ENCODE measurements around the gene BMERB1.
"Not testable (repeated sequence)": the region's sequence is repeated elsewhere in the genome, so short reads cannot be mapped to it uniquely, and the experiment has no call there.

The BMERB1 gene

DNA sequence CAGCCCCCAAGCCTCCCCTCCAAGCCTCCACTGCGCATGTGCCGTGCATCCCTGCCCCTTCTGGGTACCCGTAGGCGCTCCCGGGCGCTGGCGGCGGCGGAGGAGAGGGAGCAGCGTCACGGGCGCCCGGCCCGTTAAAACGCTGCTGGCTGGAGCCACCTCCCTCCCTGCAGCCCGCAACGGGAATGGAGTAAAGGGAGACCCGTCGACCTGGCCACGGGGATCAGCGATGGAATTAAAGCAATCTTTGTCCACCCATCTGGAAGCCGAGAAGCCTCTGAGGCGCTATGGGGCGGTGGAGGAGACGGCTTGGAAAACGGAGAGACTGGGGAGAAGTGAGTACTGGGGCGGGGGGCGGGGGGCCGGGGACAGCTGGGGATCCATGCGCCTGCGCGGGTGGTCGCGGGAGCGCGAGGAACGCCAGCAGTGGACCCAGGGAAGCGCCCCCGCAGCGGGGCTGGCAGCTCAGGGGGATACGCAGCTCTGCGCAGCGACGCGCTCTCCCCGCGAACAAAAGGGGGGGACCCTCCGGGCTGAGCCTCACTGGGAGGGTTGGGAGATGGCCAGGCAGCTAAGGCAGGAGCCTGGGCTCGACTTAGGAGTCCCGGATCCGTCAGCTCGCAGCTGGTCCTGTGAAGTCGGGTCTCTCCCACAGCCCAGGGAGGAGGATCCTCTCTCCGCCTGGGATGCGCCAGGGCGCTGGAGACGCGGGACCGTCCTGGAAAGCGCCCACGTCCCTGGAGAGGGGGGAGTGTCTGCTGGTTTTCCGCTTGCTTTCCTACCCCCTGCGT lies at the start of gene BMERB1:
TSS of gene BMERB1 (plus strand) at position 164 of the 791 bp plus-strand sequence. CDS start at position 230, 66 bp downstream.
- DNase-seq, result peak; percentile 72

DNA sequence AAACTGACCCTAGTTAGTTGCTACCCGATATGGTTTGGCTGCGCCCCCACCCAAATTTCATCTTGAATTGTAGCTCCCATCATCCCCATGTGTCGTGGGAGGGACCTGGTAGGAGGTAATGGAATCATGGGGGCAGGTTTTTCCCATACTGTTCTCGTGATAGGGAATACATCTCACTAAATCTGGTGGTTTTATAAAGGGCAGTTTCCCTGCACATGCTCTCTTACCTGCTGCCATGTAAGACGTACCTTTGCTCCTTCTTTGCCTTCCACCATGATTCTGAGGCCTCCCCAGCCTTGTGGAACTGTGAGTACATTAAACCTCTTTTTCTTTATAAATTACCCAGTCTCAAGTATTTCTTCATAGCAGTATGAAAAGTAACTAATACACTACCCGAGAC lies 46.3 kb upstream of the BMERB1 start:
- not testable (repeated sequence) for DNase-seq

DNA sequence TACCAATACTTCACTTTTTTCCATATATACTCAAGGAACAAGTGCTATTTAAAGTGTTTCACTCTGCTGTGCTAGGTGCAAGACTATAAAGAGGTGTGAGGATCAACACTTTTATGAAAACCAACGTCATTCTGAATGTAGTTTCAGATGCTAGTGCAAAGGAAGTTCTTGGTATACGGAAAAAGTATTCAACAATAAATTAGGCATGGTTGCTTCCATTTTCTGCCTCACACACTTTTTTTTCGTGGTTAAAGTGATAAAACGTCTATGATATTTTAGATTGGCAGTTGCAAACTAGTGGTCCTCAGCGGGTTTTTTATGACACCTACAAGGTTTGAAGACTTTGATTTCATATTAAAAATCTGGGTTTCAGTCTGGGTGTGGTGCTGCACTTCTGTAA lies 44.5 kb upstream of the BMERB1 start:
- not testable (repeated sequence) for DNase-seq

DNA sequence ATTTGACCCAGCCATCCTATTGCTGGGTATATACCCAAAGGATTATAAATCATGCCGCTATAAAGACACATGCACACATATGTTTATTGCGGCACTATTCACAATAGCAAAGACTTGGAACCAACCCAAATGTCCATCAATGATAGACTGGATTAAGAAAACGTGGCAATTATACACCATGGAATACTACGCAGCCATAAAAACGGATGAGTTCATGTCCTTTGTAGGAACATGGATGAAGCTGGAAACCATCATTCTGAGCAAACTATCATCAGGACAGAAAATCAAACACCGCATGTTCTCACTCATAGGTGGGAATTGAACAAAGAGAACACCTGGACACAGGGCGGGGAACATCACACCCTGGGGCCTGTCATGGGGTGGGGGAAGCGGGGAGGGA lies 41.4 kb upstream of the BMERB1 start:
- not testable (repeated sequence) for DNase-seq

DNA sequence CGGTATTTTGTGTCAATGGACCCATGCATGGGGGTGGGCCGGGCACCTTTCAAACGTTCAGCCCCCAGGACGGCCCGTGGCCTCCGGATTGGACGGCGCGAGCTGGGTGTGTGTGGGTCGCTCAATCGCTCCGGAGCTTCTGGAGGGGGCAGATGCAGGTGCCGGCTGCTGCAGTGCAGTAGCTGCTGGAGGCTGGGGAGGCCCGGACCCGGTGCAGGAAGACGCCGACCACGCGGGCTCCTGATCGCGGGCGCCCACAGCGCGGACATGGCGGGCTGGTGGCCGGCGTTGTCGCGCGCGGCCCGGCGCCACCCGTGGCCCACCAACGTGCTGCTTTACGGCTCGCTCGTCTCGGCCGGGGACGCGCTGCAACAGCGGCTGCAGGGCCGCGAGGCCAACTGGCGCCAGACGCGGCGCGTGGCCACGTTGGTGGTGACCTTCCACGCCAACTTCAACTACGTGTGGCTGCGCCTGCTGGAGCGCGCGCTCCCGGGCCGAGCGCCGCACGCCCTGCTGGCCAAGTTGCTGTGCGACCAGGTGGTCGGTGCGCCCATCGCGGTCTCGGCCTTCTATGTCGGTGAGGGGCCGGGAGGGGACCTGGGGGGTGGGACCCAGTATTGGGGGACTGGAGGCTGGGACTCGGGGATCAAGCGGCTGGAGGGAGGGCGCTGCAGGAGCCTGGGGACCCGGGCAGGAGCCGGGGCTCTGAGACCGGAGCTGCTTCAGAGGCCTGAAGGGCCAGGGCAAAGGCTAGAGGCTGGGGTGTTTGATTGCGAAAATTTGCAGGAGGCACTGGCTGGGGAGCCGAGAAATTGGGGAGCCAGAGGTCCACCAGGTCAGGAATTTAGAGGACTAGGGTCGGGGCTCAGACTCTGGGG lies 38.5 kb upstream of the BMERB1 start, which contains the start of gene MPV17L:
TSS of gene MPV17L (plus strand) at position 124 of the 878 bp plus-strand sequence. CDS start at position 268, 144 bp downstream.
- DNase-seq, result peak; percentile 34

DNA sequence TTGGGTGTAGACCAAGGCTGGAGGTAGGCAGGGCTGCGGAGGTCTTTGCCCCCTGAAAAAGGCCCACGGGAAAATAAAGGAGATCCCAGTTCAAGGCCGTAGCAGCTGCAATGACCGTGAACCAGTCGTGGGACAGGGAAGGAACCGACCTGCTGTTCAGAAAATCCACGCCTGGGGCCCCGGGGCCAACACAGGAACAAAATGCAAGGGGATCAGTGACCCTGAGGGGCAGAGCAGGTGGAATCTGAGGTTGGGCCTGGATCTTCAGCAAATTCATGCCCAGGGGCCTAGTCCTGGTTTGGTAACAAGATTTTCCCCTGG lies 37.9 kb upstream of the BMERB1 start:
- not testable (repeated sequence) for DNase-seq

DNA sequence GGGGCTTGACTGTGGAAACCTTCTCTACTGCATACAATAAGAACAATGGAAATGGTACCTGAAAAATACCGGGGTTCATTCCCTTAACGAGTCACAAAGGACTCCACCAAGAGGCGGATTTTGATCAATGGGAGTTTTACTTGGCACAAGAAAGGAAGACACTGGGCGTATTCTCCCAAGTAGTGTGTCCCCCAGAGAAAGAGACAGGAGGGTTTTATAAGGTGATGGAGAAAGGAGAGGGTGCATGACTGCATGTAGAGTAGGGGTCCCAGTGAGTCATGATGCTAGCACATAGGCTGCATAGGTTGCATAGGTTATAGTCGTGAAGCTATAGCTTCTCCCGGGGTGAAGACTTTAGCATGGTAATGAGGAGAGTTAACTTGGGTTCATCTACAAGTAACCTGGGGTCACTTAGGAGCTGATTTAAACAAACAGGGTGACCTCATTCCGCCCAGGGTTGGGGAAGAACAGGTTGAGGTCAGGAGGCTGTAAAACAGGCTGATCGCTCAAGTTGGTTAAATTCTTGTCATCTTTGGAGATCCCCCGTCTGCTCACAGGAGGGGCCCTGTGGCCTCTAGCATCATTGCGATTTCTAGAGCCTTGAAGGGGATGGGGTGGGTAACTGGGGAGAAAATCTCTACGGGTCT lies 37.3 kb upstream of the BMERB1 start:
- no peak for DNase-seq

DNA sequence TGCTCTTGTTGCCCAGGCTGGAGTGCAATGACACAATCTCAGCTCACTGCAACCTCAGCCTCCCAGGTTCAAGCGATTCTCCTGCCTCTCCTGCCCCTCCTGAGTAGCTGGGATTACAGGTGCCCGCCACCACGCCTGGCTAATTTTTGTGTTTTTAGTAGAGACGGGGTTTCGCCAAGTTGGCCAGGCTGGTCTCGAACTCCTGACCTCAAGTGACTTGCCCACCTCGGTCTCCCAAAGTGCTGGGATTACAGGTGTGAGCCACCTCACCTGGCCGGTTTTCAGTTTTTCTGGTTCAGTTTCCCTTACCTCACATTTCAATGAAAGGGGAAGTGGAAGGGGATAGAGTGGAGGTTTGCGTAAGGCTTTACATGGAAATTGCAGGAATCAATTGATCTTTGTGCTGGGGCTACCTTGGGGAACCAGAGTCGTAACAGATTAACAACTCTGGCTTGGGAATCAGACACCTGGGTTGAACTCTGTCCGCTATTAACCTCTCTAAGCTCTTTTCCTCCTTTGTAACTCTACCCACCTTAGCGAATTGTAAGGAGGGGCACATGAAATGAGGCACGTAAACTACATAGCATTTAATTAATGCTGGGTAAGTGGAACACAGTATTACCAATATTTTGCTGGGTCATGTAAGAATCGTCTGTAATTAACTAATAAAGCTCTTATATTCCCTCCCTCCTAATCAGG lies 35.6 kb upstream of the BMERB1 start:
- no peak for DNase-seq

DNA sequence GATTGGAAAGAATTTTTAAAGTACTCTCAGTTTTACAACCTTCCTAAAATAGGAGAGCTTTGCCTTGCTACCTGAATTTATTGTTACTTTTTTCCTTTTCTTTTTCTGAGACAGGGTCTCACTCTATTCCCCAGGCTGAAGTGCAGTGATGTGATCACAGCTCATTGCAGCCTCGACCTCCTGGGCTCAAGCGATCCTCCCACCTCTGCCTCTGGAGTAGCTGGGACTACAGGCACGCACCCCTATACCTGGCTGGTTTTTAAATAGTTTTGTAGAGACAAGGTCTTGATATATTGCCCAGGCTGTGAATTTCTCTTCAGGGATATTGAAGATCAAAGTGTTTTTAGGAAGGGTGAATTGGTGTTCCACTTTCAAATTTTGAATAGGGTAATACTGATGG lies 35.1 kb upstream of the BMERB1 start:
- DNase-seq, result no peak

DNA sequence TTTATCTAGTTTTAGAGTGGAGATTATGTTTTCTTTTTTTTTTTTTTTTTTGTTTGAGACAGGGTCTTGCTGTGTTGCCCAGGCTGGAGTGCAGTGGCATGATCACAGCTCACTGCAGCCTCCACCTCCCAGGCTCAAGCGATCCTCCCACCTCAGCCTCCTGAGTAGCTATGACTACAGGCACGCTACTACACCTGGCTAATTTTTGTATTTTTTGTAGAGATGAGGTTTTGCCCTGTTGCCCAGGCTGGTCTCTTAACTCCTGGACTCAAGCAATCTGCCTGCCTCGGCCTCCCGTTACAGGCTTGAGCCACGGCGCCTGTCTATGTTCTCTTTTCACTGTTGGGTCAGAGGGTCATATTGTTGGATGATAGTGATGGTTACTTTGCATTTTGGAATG lies 34.1 kb upstream of the BMERB1 start:
- not testable (repeated sequence) for DNase-seq

DNA sequence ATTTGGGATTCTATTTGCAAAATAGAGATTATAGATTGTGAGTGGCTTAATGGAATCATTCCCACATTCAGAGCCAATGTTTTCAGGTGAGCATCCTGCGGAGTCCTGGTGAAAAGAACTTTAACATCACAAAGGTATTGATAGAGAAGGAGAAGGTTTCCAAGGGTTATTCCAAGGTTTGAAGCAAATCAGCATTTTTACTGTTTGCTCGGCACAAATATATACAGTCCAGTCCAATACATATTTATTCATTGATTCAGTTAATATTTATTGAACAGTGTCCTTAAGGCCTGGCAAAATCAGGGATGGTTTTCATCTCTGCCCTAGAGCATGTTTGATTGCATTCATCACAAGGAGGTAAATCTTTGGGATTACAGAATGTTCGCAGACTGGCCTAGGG lies 32.4 kb upstream of the BMERB1 start:
- no peak for DNase-seq

DNA sequence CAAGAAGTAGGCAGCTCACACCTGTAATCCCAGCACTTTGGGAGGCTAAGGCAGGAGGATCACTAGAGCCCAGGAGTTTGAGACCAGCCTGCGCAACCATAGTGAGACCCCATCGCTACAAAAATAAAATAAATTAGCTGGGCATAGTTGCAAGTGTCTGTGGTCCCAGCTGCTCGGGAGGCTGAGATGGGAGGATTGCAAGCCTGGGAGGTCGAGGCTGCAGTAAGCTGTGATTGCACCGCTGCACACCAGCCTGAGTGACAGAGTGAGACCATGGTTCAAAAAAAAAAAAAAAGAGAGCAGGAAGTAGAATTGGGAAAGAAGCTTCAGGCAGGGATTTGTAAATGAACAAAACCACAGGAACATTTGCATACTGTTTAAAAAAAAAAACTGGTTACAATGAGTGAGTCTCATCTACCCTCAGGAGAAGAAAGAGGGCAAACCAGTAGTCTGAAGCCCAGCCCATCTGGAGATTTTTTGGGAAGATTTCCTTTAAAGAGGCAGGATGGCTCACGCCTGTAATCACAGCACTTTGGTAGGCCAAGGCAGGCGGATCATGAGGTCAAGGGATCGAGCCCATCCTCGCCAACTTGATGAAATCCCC lies 30.9 kb upstream of the BMERB1 start:
- DNase-seq, result no peak

DNA sequence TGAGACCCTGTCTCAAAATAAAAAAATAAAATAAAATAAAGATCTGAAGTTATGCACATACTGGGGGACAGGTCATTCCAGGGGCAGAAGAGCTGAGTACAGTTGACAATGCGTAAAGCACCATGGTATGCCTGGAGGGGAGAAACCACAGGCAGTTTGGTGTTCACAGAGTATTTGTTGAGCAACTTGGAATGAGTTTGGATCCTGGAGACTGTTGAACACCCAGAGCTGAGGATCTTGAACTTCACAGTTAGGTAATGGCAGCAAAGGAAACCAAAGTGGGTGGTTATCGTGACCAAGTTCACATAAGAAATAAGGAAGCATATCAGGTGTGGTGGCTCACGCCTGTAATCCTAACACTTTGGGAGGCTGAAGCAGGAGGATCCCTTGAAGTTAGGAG lies 30.3 kb upstream of the BMERB1 start:
- not testable (repeated sequence) for DNase-seq

DNA sequence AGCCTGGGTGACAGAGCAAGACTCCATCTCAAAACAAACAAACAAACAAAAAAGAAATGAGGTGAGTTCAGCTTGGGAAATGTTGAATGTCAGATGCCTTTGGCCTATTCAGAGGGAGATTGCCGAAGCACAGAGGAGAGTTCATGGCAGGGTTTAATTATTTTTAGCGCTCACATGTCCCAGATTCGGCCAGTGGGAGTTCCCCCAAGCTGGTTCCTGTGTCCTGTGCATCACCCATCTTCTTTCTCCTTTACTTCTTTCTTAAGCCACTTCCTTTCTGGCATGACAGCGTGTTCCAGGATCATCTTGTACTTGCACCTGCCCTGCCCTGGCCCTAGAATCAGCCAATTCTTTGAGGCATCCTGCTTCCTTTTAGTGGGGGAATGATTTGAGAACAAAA lies 29.6 kb upstream of the BMERB1 start:
- DNase-seq, result no peak

DNA sequence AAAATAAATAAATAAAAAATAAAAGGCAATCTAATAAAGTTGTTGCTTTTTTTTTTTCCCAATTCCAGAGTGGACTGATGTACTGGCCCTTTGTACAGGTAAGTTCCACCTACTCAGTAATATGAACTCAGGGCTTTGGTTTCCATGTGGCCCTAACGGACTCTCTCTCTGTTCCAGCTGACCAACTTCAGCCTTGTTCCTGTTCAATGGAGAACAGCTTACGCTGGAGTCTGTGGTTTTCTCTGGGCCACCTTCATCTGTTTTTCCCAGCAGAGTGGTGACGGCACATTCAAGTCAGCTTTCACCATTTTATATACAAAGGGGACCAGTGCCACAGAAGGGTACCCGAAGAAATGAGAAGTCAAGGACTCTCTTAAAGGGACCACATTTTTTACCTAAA lies 26.6 kb upstream of the BMERB1 start:
- DNase-seq, result not testable (repeated sequence)

DNA sequence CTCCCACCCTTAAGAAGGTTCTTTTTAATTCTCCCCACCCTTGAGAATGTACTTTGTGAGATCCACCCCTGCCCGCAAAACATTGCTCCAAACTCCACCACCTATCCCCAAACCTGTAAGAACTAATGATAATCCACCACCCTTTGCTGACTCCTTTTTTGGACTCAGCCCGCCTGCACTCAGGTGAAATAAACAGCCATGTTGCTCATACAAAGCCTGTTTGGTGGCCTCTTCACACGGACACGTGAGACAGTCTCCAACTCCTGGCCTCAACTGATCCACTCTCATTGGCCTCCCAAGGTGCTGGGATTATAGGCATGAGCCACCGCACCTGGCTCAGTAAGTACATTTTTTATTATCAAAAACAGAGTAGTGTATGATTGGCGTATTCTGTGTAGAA lies 24.9 kb upstream of the BMERB1 start:
- not testable (repeated sequence) for DNase-seq

DNA sequence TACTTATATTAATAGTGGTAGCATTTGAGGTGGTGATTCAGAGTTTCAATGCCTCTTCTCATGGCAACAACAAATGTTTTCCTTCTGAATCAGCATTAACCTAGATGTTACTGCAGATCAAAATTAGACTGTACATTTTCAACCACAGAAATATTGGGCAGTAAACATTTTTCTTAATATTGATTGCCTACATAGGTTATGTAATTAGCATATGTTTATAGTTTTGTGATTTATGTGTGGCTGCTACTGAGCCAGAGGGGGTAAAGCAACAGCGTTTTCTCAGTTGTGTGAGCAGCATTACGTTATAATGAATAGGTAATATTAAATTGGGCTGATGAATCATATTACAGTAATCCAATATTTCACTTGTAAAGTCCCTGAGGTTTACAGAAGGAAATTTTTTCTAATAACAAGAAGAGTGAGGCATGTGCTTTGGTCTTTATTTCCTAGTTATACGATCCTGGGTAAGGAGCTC lies 18.8 kb upstream of the BMERB1 start:
- DNase-seq, result no peak

DNA sequence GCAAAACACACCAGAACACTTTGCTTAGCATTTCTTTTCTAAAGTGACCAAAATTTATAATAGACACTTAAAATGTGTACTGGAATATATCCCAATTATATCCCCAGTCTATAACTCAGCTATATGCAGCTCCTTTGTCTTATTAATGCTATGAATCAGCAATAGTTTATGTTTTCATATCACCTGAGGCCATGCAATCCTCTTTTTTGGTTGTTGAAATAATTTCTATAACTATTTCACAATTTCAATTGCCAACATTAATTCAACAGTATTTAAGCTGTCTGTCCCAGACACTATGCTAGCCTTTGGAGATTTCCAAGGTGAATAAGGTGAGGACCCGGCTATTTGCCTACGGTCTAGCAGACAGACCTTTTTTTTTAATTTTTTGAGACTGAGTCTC lies 17.2 kb upstream of the BMERB1 start:
- no peak for DNase-seq

DNA sequence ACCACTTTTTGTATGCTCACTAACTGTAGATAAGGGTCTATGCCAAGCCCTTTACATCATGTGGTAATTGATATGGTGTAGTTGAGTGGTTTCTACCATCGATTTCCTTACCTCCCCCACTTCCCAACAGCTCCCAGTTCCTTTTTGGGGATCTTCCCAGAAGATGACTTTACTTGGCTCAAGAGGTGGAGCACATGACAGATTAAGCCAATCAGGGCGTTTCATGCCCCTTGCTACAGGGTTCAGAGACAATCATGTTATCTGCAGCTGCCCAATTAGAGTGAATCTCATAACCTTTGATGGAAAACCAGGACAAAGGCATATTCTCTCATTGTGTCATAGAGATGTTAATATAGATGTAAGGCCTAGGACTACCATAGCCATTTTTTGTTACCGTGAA lies 16.2 kb upstream of the BMERB1 start:
- no peak for DNase-seq

DNA sequence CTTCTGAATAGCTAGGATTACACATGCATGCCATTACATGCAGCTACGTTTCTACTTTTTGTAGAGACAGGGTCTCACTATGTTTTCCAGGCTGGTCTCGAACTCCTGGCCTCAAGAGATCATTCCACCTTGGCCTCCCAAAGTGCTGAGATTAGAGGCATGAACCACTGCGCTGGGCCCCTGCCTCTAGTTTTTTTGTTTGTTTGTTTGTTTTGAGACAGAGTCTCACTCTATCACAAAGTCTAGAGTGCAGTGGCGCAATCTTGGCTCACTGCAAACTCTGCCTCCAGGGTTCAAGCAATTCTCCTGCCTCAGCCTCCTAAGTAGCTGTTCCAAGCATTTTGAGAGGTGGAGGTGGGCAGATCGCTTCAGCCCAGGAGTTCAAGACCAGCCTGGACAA lies 12.7 kb upstream of the BMERB1 start:
- DNase-seq, result not testable (repeated sequence)

DNA sequence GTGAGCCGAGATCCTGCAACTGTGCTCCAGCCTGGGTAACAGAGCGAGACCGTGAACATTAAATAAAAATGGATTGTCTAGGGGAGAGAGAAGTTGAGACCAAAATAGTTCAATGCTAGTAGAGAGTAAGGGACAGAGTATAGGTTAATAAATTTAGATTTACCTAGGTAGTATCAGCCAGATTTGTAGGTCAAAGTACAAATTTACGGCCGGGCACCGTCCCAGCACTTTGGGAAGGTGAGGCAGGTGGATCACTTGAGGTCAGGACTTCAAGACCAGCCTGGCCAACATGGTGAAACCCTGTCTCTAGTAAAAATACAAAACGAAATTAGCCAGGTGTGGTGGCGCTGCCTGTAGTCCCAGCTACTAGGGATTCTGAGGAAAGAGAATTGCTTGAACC lies 12.2 kb upstream of the BMERB1 start:
- DNase-seq, result no peak

DNA sequence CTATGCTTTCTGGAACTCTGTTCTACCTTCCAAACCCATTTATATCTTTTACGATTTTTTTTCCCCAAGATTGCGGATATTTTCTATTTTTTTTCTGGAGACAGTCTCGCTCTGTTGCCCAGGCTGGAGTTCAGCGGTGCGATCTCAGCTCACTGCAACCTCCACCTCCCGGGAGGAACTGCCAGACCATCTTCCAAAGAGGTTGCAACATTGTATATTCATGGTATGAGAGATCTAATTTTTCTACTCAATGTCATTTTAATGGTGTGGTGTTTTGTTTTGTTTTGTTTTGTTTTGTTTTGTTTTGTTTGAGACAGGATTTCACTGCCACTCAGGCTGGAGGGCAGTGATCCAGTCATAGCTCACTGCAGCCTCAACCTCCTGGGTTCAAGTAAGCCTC lies 8.5 kb upstream of the BMERB1 start:
- DNase-seq, result no peak

Measured in NCI-H1092 (cell line).